HEK293T (cell line): ENCODE measurements around the gene LIPC.
"Not testable (repeated sequence)": the region's sequence is repeated elsewhere in the genome, so short reads cannot be mapped to it uniquely, and the experiment has no call there.

Source experiments
- ARNT ChIP-seq: fragments of 450-650 bp; IDR thresholded peaks from 2 replicates; pipeline ENCODE4 v1.6.1; 2017; ENCODE audit warnings: mild to moderate bottlenecking
- BHLHE40 ChIP-seq: fragments of 450-650 bp; IDR thresholded peaks from 2 replicates; pipeline ENCODE4 v1.6.1; 2016; ENCODE audit warnings: mild to moderate bottlenecking, moderate library complexity, borderline replicate concordance
- ELF4 ChIP-seq: fragments of 450-650 bp; IDR thresholded peaks from 2 replicates; pipeline ENCODE4 v1.6.1; 2017; ENCODE audit warnings: antibody characterized with exemption
- NFRKB ChIP-seq: fragments of 450-650 bp; IDR thresholded peaks from 2 replicates; pipeline ENCODE4 v1.6.1; 2016; ENCODE audit warnings: mild to moderate bottlenecking, moderate library complexity
- SP1 ChIP-seq: fragments of 450-650 bp; IDR thresholded peaks from 2 replicates; pipeline ENCODE4 v1.6.1; 2017
- TARDBP ChIP-seq: fragments of 450-650 bp; IDR thresholded peaks from 2 replicates; pipeline ENCODE4 v1.6.1; 2016

DNA sequence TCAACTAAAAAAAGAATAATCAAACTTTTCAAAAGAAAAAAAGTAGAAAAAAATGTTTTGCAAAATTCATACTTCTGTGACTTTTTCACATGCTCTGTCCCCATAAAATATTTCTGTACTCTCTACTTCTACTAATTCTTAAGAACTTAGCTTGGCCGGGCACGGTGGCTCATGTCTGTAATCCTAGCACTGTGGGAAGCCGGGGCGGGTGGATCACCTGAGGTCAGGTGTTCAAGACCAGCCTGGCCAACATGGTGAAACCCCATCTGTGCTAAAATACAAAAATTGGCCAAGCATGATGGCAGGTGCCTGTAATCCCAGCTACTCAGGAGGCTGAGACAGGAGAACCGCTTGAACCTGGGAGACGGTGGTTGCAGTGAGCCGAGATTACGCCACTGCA, 172.1 kb downstream of the LIPC start:
- not testable (repeated sequence) for TF ChIP-seq SP1, ELF4, NFRKB, ARNT, TARDBP, BHLHE40
